Right ventricle myocardium superior (tissue), 1 donor: ENCODE data around the gene FGFR4. TPM values are rescaled to one million over a fixed set of nuclear protein-coding genes. Genes with fewer than 3 reads are reported as not detected.

ENCODE experiments used
- ATAC-seq: fragments of 200-7000 bp; cut with Tn5 transposase; one replicate; pipeline ENCODE4 v1.9.1; 2020; ENCODE audit warnings: mild to moderate bottlenecking; ENCODE audit not compliant: poor library complexity
- DNase-seq: peaks from one replicate; pipeline ENCODE4 v3.0.0-alpha.2; 2020
- intact Hi-C: fragments of 100-400 bp; cut with DNase I; formaldehyde crosslinking; loops from one replicate; pipeline ENCODE4 v1.11.2; 2022
- total RNA-seq: library from RNA; stranded (reverse); fragmentation: NEBNext Ultra II Directional; extraction: Animal tissue kit (Norgen Biotek cat#: 25700); gene quantifications from one replicate; pipeline ENCODE4 v1.2.1, GENCODE V29; 2021
- donor health status: DM: no; HTN: yes; CAD: no; lungs with severe emphysema.

Gene FGFR4
- total RNA-seq, 1 donor from 2014 or later: 2.3 TPM

GRCh38 chr5:177146891-177147638, 60.4 kb downstream of the FGFR4 start:
- intact Hi-C loops: no loop called here
- ATAC-seq: no peak

More at GRCh38 chr5:177146891-177147638, 60.4 kb downstream of the FGFR4 start:
- DNase-seq: no peak

Other genes with a start within 250 kb of the FGFR4 start
- gene HK3, start 187.6 kb upstream of the FGFR4 start, total RNA-seq: 7.2 TPM
- 32.1 TPM for gene UIMC1, start 80.1 kb upstream of the FGFR4 start, total RNA-seq
- gene ZNF346, start 64.2 kb upstream of the FGFR4 start, total RNA-seq: 5.7 TPM
- gene NSD1, start 46.9 kb downstream of the FGFR4 start, total RNA-seq: 33.6 TPM
- 21.2 TPM for gene RAB24, start 216.8 kb downstream of the FGFR4 start, total RNA-seq
- gene PRELID1, start 216.9 kb downstream of the FGFR4 start, total RNA-seq: 27.6 TPM
- gene MXD3, start 225.0 kb downstream of the FGFR4 start, total RNA-seq: 2.5 TPM